OCI-LY3 (cell line): ENCODE results near the gene MGARP.

Experiments
- H2AFZ ChIP-seq: fragments of 200-600, 300-600 bp; shearing (Covaris generic); 2 replicates; pipeline ENCODE4 v1.6.0; 2014; ENCODE audit warnings: antibody characterized with exemption, low read depth, low read length
- H3K27ac ChIP-seq: fragments of 200-600, 300-600 bp; sonication (generic); 2 replicates; pipeline ENCODE4 v1.5.1; 2014; ENCODE audit warnings: mild to moderate bottlenecking, low read length, moderate library complexity, mixed read lengths
- H3K27me3 ChIP-seq: fragments of 200-600, 300-600 bp; sonication (generic); 2 replicates; pipeline ENCODE4 v1.6.1; 2014; ENCODE audit warnings: low read depth, low read length, mixed read lengths
- H3K36me3 ChIP-seq: fragments of 200-600, 300-600 bp; sonication (generic); replicated peaks from 2 replicates; pipeline ENCODE3; 2014; ENCODE audit warnings: low read depth, low read length, mixed read lengths
- H3K4me1 ChIP-seq: fragments of 300-600, 200-600 bp; sonication (generic); 2 replicates; pipeline ENCODE4 v1.6.1; 2014; ENCODE audit warnings: low read length, mixed read lengths
- H3K4me2 ChIP-seq: fragments of 200-600, 300-600 bp; sonication (generic); 2 replicates; pipeline ENCODE4 v1.6.1; 2014; ENCODE audit warnings: low read length, mixed read lengths
- H3K4me3 ChIP-seq: fragments of 300-600, 200-600 bp; sonication (generic); 2 replicates; pipeline ENCODE4 v1.5.1; 2014; ENCODE audit warnings: antibody characterized with exemption, mild to moderate bottlenecking, low read length, moderate library complexity
- H3K79me2 ChIP-seq: fragments of 300-600, 200-600 bp; shearing (Covaris generic); 2 replicates; pipeline ENCODE4 v1.6.1; 2014; ENCODE audit warnings: mild to moderate bottlenecking, low read length, mixed read lengths
- H3K9ac ChIP-seq: fragments of 300-600, 200-600 bp; shearing (Covaris generic); 2 replicates; pipeline ENCODE4 v1.6.0; 2014; ENCODE audit warnings: mild to moderate bottlenecking, low read length, moderate library complexity
- H3K9me3 ChIP-seq: fragments of 200-600, 300-600 bp; shearing (Covaris generic); 2 replicates; pipeline ENCODE4 v1.6.1; 2014; ENCODE audit warnings: low read length, mixed read lengths; ENCODE audit not compliant: insufficient read depth
- H4K20me1 ChIP-seq: fragments of 200-600, 300-600 bp; sonication (generic); 2 replicates; pipeline ENCODE4 v1.6.1; 2016; ENCODE audit warnings: low read length, mixed read lengths; ENCODE audit not compliant: insufficient read depth
- CTCF ChIP-seq: fragments of 200-600, 300-600 bp; sonication (generic); IDR thresholded peaks from 2 replicates; pipeline ENCODE4 v1.5.1; 2014; ENCODE audit warnings: antibody characterized with exemption, low read length, low read depth
- EZH2phosphoT487 ChIP-seq: fragments of 200-600 bp; shearing (Covaris generic); IDR thresholded peaks from 2 replicates; pipeline ENCODE4 v1.6.1; 2018; ENCODE audit warnings: antibody characterized with exemption, mixed run types, low read depth

MGARP gene

DNA sequence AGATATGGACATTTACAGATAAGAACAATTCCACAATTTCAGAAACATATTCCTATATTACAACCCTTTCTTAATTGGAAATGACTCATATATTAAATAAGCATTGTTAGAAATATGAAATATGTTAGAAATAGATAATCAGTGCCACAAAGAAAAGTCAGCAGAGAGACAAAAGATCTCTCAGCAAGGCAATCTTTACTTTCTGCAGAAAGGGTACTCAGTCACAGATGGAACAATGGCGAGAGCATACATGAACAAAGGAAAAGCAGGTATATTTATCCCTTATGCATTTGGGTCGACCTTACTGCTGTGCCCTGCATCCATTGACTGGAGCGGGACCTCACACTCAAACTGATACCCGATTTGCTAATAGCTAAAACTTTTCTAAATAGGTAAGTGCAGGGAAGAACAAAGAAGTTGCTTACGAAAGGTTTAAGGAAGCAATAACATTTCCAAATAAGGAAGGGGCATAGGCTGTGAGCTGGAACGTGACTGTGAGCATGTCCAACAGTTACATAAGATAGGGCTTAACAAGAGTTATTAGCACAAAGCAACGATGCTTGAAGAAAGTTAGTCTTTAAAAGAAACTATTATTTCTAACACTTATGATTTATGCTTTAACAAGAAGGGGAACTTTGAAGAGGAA, 40.8 kb downstream of the MGARP start:
- no peak overlapping the region for H3K9ac ChIP-seq
- no peak overlapping the region for H2AFZ ChIP-seq
- H3K79me2 ChIP-seq = no peaks in the 10 kb centered on the region
- H3K9me3 ChIP-seq = peaks cover 8% of the 10 kb centered on the region
- H3K4me1 ChIP-seq = peaks cover 9% of the 10 kb centered on the region
- no peak overlapping the region for H3K4me3 ChIP-seq
- no peak overlapping the region for H3K4me2 ChIP-seq
- H3K36me3 ChIP-seq = peaks cover 5% of the 10 kb centered on the region
- no peaks in the 10 kb centered on the region for H4K20me1 ChIP-seq
- no peaks in the 10 kb centered on the region for H3K27me3 ChIP-seq
- TF ChIP-seq CTCF (no peak), EZH2phosphoT487 (no peak)
- H3K27ac ChIP-seq = no peak overlapping the region

DNA sequence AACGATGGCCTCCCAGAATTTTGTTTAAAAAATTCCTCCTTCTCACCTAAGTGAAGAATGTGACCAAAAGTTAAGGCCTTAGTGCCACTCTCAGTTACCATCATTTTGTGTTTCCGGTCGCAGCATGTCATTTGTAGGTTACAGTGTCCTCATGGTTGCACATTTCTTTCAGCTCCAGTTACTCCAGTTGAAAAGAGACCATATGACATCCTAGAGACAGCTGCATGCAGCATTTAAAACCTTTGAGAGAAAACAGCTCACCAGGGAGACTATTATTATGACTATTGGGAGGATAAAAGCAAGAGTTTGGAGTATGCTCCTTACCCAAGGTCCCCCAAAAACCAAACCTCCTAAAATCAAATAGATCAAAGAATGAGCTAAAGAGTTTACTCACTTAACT, 45.8 kb downstream of the MGARP start:
- no peaks in the 10 kb centered on the region for H3K79me2 ChIP-seq
- TF ChIP-seq CTCF = no peak
- TF ChIP-seq EZH2phosphoT487 = no peak
- H2AFZ ChIP-seq = peak overlapping the region; percentile 6; the same call in 1 of the 2 replicates
- H3K27ac ChIP-seq = no peak overlapping the region
- H3K36me3 ChIP-seq = peaks cover 4% of the 10 kb centered on the region
- H3K4me1 ChIP-seq = peaks cover 39% of the 10 kb centered on the region
- no peaks in the 10 kb centered on the region for H3K27me3 ChIP-seq
- H3K4me2 ChIP-seq = no peak overlapping the region
- H3K4me3 ChIP-seq = no peak overlapping the region
- H3K9me3 ChIP-seq = peaks cover 5% of the 10 kb centered on the region
- H4K20me1 ChIP-seq = no peaks in the 10 kb centered on the region
- no peak overlapping the region for H3K9ac ChIP-seq

- Histone ChIP-seq H3K9me3 (no peaks in the 10 kb centered on the region), H3K4me2 (peak overlapping the region; percentile 35), H2AFZ (no peak overlapping the region), H3K79me2 (no peaks in the 10 kb centered on the region), H3K36me3 (no peaks in the 10 kb centered on the region), H3K4me3 (no peak overlapping the region), H3K9ac (no peak overlapping the region), H3K27ac (no peak overlapping the region), H3K4me1 (peaks cover 44% of the 10 kb centered on the region), H4K20me1 (no peaks in the 10 kb centered on the region), H3K27me3 (no peaks in the 10 kb centered on the region)
- TF ChIP-seq CTCF (peak; percentile 95), EZH2phosphoT487 (no peak)
These were observed 50.4 kb downstream of the MGARP start for GRCh38 chr4:139229534-139230039.

GRCh38 chr4:139227729-139228404, 52.2 kb downstream of the MGARP start:
- Histone ChIP-seq H3K27ac (no peak overlapping the region), H3K4me2 (peak overlapping the region; percentile 54), H3K9me3 (no peaks in the 10 kb centered on the region), H3K27me3 (no peaks in the 10 kb centered on the region), H3K4me1 (peaks cover 47% of the 10 kb centered on the region), H3K79me2 (no peaks in the 10 kb centered on the region), H2AFZ (peak overlapping the region; percentile 99), H3K9ac (peak overlapping the region; percentile 9; the same call in 1 of the 2 replicates), H4K20me1 (no peaks in the 10 kb centered on the region), H3K4me3 (0 out of 2 replicates have a peak overlapping the region, but pooled peaks have one; percentile 2), H3K36me3 (no peaks in the 10 kb centered on the region)
- TF ChIP-seq CTCF (peak; percentile 85), EZH2phosphoT487 (no peak)
